Measurements from ENCODE around the gene TPD52L1.

TPD52L1 gene

DNA sequence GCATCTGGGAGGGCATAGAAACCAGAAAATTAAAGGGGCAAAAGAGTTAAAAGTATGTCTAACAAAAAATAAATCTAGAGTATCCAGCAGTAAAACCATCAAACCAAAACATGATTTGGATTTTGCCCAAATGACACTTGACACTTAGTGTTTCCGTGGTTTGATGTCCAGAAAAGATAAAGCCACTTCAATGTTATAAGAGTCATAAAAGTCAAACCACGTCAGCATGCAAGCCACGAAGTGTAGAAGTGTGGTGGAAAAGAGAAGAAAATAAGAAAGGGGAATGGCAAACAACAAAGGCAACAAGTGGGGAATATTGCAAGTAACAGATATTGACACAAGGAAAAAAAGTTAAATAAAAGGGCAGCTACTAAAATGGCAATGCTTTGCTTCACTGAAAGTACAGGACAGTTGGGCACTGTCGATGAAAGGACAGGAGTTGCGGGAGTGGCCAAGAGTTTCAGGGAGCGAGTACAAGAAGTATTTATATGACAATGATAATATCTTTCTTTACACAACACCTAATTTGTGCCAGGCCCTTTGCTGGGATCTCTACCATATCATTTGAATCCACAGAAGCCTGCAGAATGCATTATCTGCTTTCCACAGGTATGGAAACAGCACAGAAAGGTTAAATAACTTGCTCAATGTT lies 154.5 kb downstream of the TPD52L1 start:
- Histone ChIP-seq H3K4me3 (ENCODE audit: low read depth, low read length) (no peak overlapping the region), H3K9ac (ENCODE audit: low read length) (no peak overlapping the region), H3K36me3 (ENCODE audit: control insufficient read depth, insufficient read depth, low read length) (no peaks in the 10 kb centered on the region), H3K27ac (ENCODE audit: low read depth, low read length) (no peak overlapping the region), H3K9me3 (ENCODE audit: control insufficient read depth, insufficient read depth, low read depth, low read length) (peaks cover 4% of the 10 kb centered on the region; the same call in 1 of the 2 replicates), H3K27me3 (ENCODE audit: control insufficient read depth, insufficient read depth, low read length) (no peaks in the 10 kb centered on the region), H3K4me1 (ENCODE audit: control insufficient read depth, insufficient read depth, low read length) (peaks cover 2% of the 10 kb centered on the region; the same call in 1 of the 2 replicates)

DNA sequence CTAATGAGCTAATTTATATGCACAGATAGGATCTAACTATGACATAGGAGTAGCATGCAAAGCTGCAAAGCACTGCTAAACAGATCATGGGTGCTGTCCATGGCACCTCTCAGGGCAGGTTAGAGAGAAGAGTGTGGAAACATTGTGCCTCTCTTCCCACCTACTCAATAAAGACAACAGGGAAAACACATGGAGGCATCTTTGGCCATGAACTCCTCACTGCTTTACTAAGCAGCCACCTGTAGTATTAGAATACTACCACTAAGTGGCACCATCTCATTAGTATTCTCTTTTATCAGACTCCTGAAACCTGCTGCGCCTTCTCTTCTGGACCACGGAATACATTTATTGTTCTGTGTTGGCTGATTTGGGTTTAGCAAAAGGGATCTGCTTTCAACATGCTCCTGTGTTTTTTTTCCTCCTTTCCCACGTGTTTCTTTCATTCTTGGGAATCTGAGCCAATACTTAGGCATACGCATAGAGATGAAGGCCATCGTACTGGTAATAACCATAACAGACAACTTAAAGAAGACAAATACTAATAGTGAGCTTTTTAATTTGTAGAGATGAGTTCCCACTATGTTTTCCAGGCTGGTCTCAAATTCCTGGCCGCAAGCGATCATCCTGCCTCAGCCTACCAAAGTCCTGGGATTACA lies 157.5 kb downstream of the TPD52L1 start:
- H3K27ac ChIP-seq (ENCODE audit: low read depth, low read length), result no peak overlapping the region
- H3K27me3 ChIP-seq (ENCODE audit: control insufficient read depth, insufficient read depth, low read length), result no peaks in the 10 kb centered on the region
- H3K9me3 ChIP-seq (ENCODE audit: control insufficient read depth, insufficient read depth, low read depth, low read length), result no peaks in the 10 kb centered on the region
- H3K4me3 ChIP-seq (ENCODE audit: low read depth, low read length), result no peak overlapping the region
- no peak overlapping the region for H3K9ac ChIP-seq (ENCODE audit: low read length)
- peaks cover 2% of the 10 kb centered on the region; the same call in 1 of the 2 replicates for H3K4me1 ChIP-seq (ENCODE audit: control insufficient read depth, insufficient read depth, low read length)
- H3K36me3 ChIP-seq (ENCODE audit: control insufficient read depth, insufficient read depth, low read length), result no peaks in the 10 kb centered on the region

DNA sequence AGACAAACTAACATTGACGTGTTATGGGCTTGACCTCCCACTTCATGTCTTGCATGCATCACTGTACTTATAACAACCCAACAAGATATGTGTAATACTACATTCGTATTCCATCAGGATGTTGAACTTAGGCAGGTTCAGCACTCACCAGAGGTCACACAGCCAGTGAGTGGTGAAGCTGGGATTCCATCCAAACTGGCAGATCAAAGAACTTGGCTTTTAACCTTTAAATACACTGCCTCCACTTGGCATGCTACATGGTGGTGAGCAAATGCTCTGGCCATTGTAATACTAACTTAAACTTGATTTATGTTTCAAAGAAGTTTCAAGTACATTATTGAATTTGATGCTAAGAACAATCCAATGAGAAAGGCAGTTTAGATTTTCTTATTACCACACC lies 158.9 kb downstream of the TPD52L1 start:
- no peak overlapping the region for H3K9ac ChIP-seq (ENCODE audit: low read length)
- no peaks in the 10 kb centered on the region for H3K27me3 ChIP-seq (ENCODE audit: control insufficient read depth, insufficient read depth, low read length)
- H3K4me1 ChIP-seq (ENCODE audit: control insufficient read depth, insufficient read depth, low read length), result peaks cover 8% of the 10 kb centered on the region; the same call in 1 of the 2 replicates
- H3K36me3 ChIP-seq (ENCODE audit: control insufficient read depth, insufficient read depth, low read length), result no peaks in the 10 kb centered on the region
- no peak overlapping the region for H3K4me3 ChIP-seq (ENCODE audit: low read depth, low read length)
- no peaks in the 10 kb centered on the region for H3K9me3 ChIP-seq (ENCODE audit: control insufficient read depth, insufficient read depth, low read depth, low read length)
- H3K27ac ChIP-seq (ENCODE audit: low read depth, low read length), result no peak overlapping the region

DNA sequence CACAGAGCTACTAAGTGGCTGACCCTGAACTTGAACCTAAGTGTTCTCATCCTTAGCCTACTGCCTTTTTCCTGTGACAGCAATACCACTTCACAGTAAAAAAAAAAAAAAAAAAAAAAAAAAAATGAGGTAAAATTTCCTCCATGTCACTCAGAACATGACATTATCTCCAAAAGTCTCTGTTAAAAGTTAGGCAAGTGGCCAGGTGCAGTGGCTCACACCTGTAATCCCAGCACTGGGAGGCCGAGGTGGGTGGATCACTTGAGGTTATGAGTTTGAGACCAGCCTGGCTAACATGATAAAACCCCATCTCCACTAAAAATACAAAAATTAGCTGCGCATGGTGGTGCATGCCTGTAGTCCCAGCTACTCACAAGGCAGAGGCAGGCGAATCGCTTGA lies 159.4 kb downstream of the TPD52L1 start:
- H3K9me3 ChIP-seq (ENCODE audit: control insufficient read depth, insufficient read depth, low read depth, low read length), result no peaks in the 10 kb centered on the region
- H3K4me3 ChIP-seq (ENCODE audit: low read depth, low read length), result no peak overlapping the region
- H3K36me3 ChIP-seq (ENCODE audit: control insufficient read depth, insufficient read depth, low read length), result no peaks in the 10 kb centered on the region
- peaks cover 8% of the 10 kb centered on the region; the same call in 1 of the 2 replicates for H3K4me1 ChIP-seq (ENCODE audit: control insufficient read depth, insufficient read depth, low read length)
- no peaks in the 10 kb centered on the region for H3K27me3 ChIP-seq (ENCODE audit: control insufficient read depth, insufficient read depth, low read length)
- H3K27ac ChIP-seq (ENCODE audit: low read depth, low read length), result no peak overlapping the region
- no peak overlapping the region for H3K9ac ChIP-seq (ENCODE audit: low read length)

Data from HUES6 (cell line).